RWPE2 (cell line): ENCODE data around the gene SHROOM3.

Experiments used
- ATAC-seq: fragments of 200-7000 bp; cut with Tn5 transposase; 3 replicates; pipeline ENCODE4 v1.9.1; 2021; ENCODE audit warnings: low read depth
- DNase-seq: peaks from one replicate; pipeline ENCODE4 v3.0.0-alpha.2; 2020; ENCODE audit warnings: low spot score
- H3K27ac ChIP-seq: fragments of 450-650 bp; 2 replicates; pipeline ENCODE4 v1.5.1; 2017; ENCODE audit warnings: mild to moderate bottlenecking; ENCODE audit not compliant: poor library complexity, severe bottlenecking
- H3K27me3 ChIP-seq: fragments of 250-450 bp; sonication (Bioruptor Pico); 2 replicates; pipeline ENCODE4 v1.5.1; 2021; ENCODE audit warnings: mild to moderate bottlenecking, moderate library complexity; ENCODE audit not compliant: insufficient read depth, poor library complexity, severe bottlenecking
- H3K36me3 ChIP-seq: fragments of 250-450 bp; sonication (Bioruptor Pico); 2 replicates; pipeline ENCODE4 v1.5.1; 2020; ENCODE audit warnings: low read depth, mild to moderate bottlenecking, moderate library complexity
- H3K4me1 ChIP-seq: fragments of 250-450 bp; sonication (Bioruptor Pico); 2 replicates; pipeline ENCODE4 v1.5.1; 2021; ENCODE audit warnings: mild to moderate bottlenecking, moderate library complexity; ENCODE audit not compliant: insufficient read depth, poor library complexity, severe bottlenecking
- H3K4me3 ChIP-seq: fragments of 250-450 bp; sonication (Bioruptor Pico); 2 replicates; pipeline ENCODE4 v1.5.1; 2021; ENCODE audit warnings: mild to moderate bottlenecking, moderate library complexity; ENCODE audit not compliant: severe bottlenecking
- H3K9me3 ChIP-seq: fragments of 250-450 bp; sonication (Bioruptor Pico); 2 replicates; pipeline ENCODE4 v1.5.1; 2021; ENCODE audit warnings: mild to moderate bottlenecking, moderate library complexity; ENCODE audit not compliant: severe bottlenecking
- TF ChIP-seq, protein P1 (sequence below): fragments of 450-650 bp; IDR thresholded peaks from one replicate; pipeline ENCODE4 v1.5.1; 2017; ENCODE audit warnings: mild to moderate bottlenecking, moderate library complexity; ENCODE audit not compliant: poor library complexity, severe bottlenecking

SHROOM3 gene

DNA sequence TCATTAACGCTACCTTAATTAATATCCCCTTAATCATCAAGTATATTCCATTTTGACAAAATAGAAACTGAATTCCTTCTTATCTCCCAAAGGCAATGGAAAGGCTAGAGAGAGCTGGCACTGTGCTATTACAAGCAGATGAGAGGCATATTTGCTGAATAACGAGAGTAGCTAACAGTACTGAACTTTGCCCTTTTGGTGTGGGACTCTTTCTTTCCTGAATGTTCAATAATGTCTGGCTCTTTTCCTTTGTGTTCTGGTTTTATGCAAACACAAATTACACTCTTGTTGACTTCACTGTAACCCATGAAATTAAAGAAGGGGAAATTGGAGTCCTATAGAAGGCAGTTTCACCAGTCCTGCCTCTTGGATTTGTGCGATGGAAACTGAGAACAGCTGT, 63.5 kb downstream of the SHROOM3 start:
- no peaks in the 10 kb centered on the region for H3K4me1 ChIP-seq
- ATAC-seq (no peak), DNase-seq (no peak)
- no peaks in the 10 kb centered on the region for H3K27me3 ChIP-seq
- no peak overlapping the region for H3K27ac ChIP-seq
- TF ChIP-seq, protein P1, sequence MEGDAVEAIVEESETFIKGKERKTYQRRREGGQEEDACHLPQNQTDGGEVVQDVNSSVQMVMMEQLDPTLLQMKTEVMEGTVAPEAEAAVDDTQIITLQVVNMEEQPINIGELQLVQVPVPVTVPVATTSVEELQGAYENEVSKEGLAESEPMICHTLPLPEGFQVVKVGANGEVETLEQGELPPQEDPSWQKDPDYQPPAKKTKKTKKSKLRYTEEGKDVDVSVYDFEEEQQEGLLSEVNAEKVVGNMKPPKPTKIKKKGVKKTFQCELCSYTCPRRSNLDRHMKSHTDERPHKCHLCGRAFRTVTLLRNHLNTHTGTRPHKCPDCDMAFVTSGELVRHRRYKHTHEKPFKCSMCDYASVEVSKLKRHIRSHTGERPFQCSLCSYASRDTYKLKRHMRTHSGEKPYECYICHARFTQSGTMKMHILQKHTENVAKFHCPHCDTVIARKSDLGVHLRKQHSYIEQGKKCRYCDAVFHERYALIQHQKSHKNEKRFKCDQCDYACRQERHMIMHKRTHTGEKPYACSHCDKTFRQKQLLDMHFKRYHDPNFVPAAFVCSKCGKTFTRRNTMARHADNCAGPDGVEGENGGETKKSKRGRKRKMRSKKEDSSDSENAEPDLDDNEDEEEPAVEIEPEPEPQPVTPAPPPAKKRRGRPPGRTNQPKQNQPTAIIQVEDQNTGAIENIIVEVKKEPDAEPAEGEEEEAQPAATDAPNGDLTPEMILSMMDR = no peak
- no peaks in the 10 kb centered on the region for H3K36me3 ChIP-seq
- H3K9me3 ChIP-seq = no peaks in the 10 kb centered on the region
- no peak overlapping the region for H3K4me3 ChIP-seq

DNA sequence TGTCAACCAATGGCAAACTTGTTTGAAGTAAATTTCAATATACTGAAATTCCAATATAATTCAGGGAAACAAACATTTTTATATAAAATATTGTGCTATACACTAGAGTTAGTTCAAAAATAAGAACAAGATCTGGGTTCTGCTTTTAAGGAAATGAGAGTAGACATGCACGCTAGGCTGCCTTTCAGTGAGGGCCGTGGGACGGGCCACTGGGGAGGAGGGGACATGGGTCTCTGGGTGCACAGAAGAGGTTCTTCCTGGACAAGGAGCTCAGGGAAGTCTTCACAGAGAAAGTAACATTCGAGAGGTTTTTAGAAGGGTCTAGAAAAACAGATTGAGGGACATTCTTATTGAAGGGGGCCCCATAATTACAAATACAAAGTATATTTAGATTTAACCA, 64.4 kb downstream of the SHROOM3 start:
- no peak overlapping the region for H3K4me3 ChIP-seq
- no peak for ATAC-seq
- H3K9me3 ChIP-seq = no peaks in the 10 kb centered on the region
- TF ChIP-seq, protein P1 = no peak
- no peak overlapping the region for H3K27ac ChIP-seq
- H3K36me3 ChIP-seq = no peaks in the 10 kb centered on the region
- DNase-seq = no peak
- no peaks in the 10 kb centered on the region for H3K27me3 ChIP-seq
- no peaks in the 10 kb centered on the region for H3K4me1 ChIP-seq

DNA sequence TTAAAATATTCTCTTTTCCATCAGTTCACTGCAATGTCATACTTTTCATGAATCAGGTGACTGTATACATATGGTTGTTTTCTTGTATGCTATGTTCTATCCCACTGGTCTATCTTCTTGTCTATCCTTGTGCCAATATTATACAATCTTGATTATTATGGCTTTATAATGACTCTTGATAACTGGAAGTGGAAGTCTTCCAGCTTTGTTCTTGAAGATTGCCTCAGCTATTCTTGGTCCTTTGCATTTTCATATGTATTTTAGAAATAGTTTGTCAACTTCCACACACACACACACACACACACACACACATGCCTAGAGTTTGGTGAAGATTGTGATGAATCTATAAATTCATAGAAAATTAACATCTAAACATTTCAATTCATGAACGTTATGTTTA, 67.9 kb downstream of the SHROOM3 start:
- no peaks in the 10 kb centered on the region for H3K27me3 ChIP-seq
- DNase-seq (no peak), ATAC-seq (no peak)
- H3K4me3 ChIP-seq = no peak overlapping the region
- no peaks in the 10 kb centered on the region for H3K36me3 ChIP-seq
- no peak overlapping the region for H3K27ac ChIP-seq
- H3K4me1 ChIP-seq = no peaks in the 10 kb centered on the region
- H3K9me3 ChIP-seq = no peaks in the 10 kb centered on the region
- TF ChIP-seq, protein P1 = no peak

DNA sequence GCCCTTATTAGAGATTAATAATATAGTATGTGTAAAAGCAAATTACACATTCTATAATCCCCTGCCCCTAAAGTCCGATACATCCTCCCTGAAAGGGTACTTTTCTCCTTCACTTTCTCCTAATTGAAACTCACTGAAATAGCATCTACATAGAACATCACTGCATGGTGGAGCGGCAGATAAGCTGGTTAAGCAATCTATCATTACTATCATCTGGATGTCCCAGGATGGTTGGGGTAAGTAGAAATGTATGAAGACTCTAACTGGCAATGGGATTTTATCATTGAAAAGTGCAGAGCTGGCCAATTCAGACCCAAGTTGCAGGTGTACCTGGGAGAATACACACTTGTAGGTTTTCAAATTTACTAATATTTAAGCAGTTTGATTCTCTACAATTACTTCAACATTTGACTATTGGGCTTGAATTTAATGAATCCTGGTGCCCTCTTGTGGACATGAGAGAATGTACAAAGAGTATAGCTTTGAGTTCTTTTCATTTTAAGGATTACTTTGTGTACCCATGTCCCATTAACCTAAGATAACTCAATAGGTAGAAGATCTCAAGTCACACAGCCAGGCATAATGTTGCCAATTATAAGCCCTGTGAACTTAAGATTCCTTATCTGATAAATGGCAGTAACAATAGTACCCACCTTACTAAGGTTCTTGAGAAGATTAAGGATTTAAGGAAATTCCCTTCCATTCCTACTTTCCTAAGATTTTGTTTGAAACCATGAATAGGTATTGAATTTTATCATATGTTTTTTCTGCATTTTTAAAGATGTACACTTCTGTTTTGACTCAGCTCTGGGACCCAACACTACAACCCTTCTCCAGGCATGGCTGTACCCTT, 69.8 kb downstream of the SHROOM3 start:
- H3K27ac ChIP-seq = no peak overlapping the region
- H3K4me1 ChIP-seq = no peaks in the 10 kb centered on the region
- no peak for DNase-seq
- H3K4me3 ChIP-seq = no peak overlapping the region
- H3K36me3 ChIP-seq = no peaks in the 10 kb centered on the region
- TF ChIP-seq, protein P1 = peak; percentile 86
- peak; percentile 41; the same call in 1 of the 3 replicates for ATAC-seq
- no peaks in the 10 kb centered on the region for H3K27me3 ChIP-seq
- no peaks in the 10 kb centered on the region for H3K9me3 ChIP-seq

DNA sequence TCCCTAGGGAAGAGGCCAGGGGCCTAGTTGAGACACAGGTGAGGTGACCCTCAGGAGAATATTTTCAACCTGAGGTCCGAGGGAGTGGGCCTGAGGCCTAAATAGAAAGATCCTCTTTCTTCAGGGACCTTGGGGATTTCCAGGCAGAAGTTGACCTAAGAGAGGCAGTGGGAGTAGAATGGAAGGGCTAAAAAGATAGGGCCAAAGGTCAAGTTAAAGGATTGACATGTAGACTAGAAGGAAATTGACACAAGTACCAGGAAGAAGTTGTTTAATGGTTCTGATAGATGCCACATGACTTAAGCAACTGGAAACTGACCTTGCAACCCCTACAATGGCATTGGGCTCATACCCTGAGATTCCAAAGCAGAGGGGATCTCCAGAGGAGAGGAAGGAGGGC, 76.9 kb downstream of the SHROOM3 start:
- TF ChIP-seq, protein P1 = no peak
- H3K4me3 ChIP-seq = no peak overlapping the region
- no peak overlapping the region for H3K27ac ChIP-seq
- H3K4me1 ChIP-seq = no peaks in the 10 kb centered on the region
- no peaks in the 10 kb centered on the region for H3K27me3 ChIP-seq
- DNase-seq (no peak), ATAC-seq (no peak)
- H3K36me3 ChIP-seq = no peaks in the 10 kb centered on the region
- no peaks in the 10 kb centered on the region for H3K9me3 ChIP-seq
